Muscle layer of colon (tissue), 2 donors: ENCODE measurements around the gene ABHD8.

ENCODE experiments used
- H3K27ac ChIP-seq: one replicate; pipeline ENCODE4 v1.7.0; 2013; ENCODE audit warnings: low read depth, mild to moderate bottlenecking, low read length, moderate library complexity
- H3K27me3 ChIP-seq, 2 donors: one replicate each; pipeline ENCODE4 v1.7.0; 2013; ENCODE audit warnings: low read length in 2 of 2, mild to moderate bottlenecking in 2 of 2; ENCODE audit not compliant: insufficient read depth in 2 of 2, control insufficient read depth in 1 of 2
- H3K36me3 ChIP-seq: one replicate; pipeline ENCODE4 v1.7.0; 2013; ENCODE audit warnings: mild to moderate bottlenecking, low read length; ENCODE audit not compliant: insufficient read depth
- H3K4me1 ChIP-seq: one replicate; pipeline ENCODE4 v1.7.0; 2013; ENCODE audit warnings: mild to moderate bottlenecking, low read length; ENCODE audit not compliant: insufficient read depth
- H3K4me3 ChIP-seq, 2 donors: one replicate each; pipeline ENCODE4 v1.7.0; 2013; ENCODE audit warnings: low read length in 2 of 2, low read depth in 1 of 2, mild to moderate bottlenecking in 1 of 2, moderate library complexity in 1 of 2
- H3K9ac ChIP-seq: one replicate; pipeline ENCODE4 v1.7.0; 2013; ENCODE audit warnings: low read length
- H3K9me3 ChIP-seq: one replicate; pipeline ENCODE4 v1.7.0; 2013; ENCODE audit warnings: mild to moderate bottlenecking, low read length
- donor health status: abdominal sarcoma.
- donor health status: Adenocarcinoma of cecum.

ABHD8 gene

GRCh38 chr19:17324357-17325114 lies 21.3 kb upstream of the ABHD8 start:
- Histone ChIP-seq H3K4me3 (no peak overlapping the region), H3K9ac (no peak overlapping the region), H3K27me3 (peaks cover 0 to 13% of the 10 kb centered on the region in 2 donors), H3K27ac (no peak overlapping the region), H3K36me3 (peaks cover 13% of the 10 kb centered on the region), H3K9me3 (no peaks in the 10 kb centered on the region), H3K4me1 (no peaks in the 10 kb centered on the region)

- no peaks in the 10 kb centered on the region for H3K9me3 ChIP-seq
- peaks cover 0 to 7% of the 10 kb centered on the region in 2 donors for H3K27me3 ChIP-seq
- no peak overlapping the region for H3K4me3 ChIP-seq
- no peak overlapping the region for H3K27ac ChIP-seq
- H3K36me3 ChIP-seq = peaks cover 13% of the 10 kb centered on the region
- no peak overlapping the region for H3K9ac ChIP-seq
- H3K4me1 ChIP-seq = no peaks in the 10 kb centered on the region
Observed at GRCh38 chr19:17323964-17324332, 20.7 kb upstream of the ABHD8 start.

- Histone ChIP-seq H3K36me3 (peaks cover 13% of the 10 kb centered on the region), H3K4me3 (no peak overlapping the region), H3K9ac (no peak overlapping the region), H3K27me3 (peaks cover 0 to 4% of the 10 kb centered on the region in 2 donors), H3K9me3 (no peaks in the 10 kb centered on the region), H3K4me1 (no peaks in the 10 kb centered on the region), H3K27ac (no peak overlapping the region)
Observed at GRCh38 chr19:17323300-17323963, 20.2 kb upstream of the ABHD8 start.

DNA sequence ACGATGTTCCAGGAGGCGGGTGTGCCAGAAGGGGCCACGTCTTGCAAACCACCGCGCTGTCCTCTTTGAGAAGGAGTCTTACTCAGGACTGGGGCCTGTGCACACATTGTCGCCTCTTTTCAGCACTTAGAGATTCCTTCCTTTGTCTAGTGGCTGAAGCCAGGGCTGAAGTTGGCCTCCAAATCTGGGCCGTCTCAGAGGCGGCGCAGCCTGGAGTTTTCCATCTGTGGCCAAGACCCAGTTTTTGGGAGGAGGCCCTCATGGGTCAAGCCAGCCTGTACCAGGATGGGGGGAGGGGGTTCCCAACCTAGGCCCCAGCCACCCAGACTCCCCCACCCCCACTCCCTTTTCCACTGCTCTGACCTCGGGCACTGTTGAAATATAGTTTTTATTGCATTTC lies 19.6 kb upstream of the ABHD8 start:
- Histone ChIP-seq H3K27ac (no peak overlapping the region), H3K4me3 (no peak overlapping the region), H3K36me3 (peaks cover 13% of the 10 kb centered on the region), H3K9me3 (no peaks in the 10 kb centered on the region), H3K4me1 (no peaks in the 10 kb centered on the region), H3K9ac (no peak overlapping the region), H3K27me3 (peaks cover 0 to 4% of the 10 kb centered on the region in 2 donors)

DNA sequence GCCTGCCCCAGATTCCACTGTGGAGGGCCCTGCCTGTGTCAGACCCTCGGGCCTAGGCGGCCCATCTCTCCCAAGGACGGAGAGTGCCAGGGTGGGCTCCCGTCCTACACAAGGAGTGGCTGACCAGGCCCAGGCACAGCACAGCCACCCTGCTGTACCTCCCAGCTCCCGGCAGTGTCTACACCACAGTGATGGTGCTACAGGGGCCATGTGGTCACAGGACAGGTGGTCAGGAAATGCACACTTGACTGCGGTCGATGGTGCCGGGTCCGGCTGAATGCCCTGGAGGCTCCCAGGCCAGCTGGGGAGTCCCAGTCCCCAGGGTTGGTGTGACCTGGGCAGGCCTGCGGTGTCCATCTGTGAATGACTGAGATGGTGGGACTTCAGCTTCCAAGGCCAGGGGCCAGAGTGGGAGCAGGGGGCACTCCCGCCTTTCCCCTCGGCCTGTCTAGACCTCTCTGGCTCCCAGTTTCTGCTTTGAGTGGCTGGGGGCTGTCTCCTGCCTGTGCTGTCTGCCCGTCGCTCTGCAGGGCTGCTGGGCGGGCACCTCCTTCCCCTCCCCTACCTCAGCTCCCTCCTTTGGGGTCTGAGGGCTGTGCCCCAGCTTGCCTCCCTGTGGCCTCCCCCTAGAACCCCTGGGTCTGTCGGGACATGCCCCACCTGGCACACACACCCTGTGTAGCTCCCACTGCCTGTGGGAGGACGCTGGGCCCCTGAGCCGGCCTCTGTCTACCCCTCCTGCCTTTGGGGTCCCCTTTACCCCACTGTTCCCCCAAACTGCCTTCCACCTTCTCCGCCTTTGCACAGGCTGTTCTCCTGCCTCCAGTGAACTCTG lies 18.6 kb upstream of the ABHD8 start:
- H3K9ac ChIP-seq = no peak overlapping the region
- H3K4me1 ChIP-seq = no peaks in the 10 kb centered on the region
- H3K4me3 ChIP-seq = no peak overlapping the region
- H3K27ac ChIP-seq = no peak overlapping the region
- peaks cover 13% of the 10 kb centered on the region for H3K36me3 ChIP-seq
- peaks cover 0 to 4% of the 10 kb centered on the region in 2 donors for H3K27me3 ChIP-seq
- H3K9me3 ChIP-seq = no peaks in the 10 kb centered on the region

DNA sequence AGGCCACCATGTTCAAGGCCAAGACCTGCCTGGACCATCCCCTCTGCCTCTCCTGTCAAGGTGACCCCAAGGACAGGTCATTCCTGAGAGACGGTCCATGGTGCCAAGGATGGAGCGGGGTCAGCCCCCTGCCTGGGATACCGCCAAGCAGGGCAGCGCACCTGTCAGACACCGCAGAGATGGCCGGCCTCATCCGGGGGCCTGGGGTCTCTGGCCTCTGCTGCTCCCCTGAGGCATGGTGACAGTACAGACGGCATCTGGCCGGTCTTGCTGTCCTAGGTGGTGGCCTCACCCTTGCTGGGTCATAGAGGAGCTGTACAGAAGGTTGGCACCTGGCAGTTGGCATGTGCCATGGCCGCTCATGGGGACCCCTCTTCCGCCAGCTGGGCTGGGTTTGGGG lies 17.2 kb upstream of the ABHD8 start:
- no peak overlapping the region for H3K9ac ChIP-seq
- no peak overlapping the region for H3K4me3 ChIP-seq
- peaks cover 19% of the 10 kb centered on the region for H3K36me3 ChIP-seq
- no peaks in the 10 kb centered on the region for H3K4me1 ChIP-seq
- no peaks in the 10 kb centered on the region for H3K9me3 ChIP-seq
- H3K27me3 ChIP-seq = peaks cover 0 to 4% of the 10 kb centered on the region in 2 donors
- no peak overlapping the region for H3K27ac ChIP-seq

GRCh38 chr19:17319473-17320238 lies 16.4 kb upstream of the ABHD8 start:
- Histone ChIP-seq H3K36me3 (peaks cover 20% of the 10 kb centered on the region), H3K27ac (no peak overlapping the region), H3K4me1 (no peaks in the 10 kb centered on the region), H3K4me3 (no peak overlapping the region), H3K9ac (no peak overlapping the region), H3K9me3 (no peaks in the 10 kb centered on the region), H3K27me3 (peaks cover 0 to 4% of the 10 kb centered on the region in 2 donors)

- Histone ChIP-seq H3K4me3 (no peak overlapping the region), H3K4me1 (no peaks in the 10 kb centered on the region), H3K27ac (no peak overlapping the region), H3K36me3 (peaks cover 27% of the 10 kb centered on the region), H3K9ac (no peak overlapping the region), H3K27me3 (peaks cover 0 to 4% of the 10 kb centered on the region in 2 donors), H3K9me3 (no peaks in the 10 kb centered on the region)
Observed at GRCh38 chr19:17318966-17319365, 15.7 kb upstream of the ABHD8 start.

DNA sequence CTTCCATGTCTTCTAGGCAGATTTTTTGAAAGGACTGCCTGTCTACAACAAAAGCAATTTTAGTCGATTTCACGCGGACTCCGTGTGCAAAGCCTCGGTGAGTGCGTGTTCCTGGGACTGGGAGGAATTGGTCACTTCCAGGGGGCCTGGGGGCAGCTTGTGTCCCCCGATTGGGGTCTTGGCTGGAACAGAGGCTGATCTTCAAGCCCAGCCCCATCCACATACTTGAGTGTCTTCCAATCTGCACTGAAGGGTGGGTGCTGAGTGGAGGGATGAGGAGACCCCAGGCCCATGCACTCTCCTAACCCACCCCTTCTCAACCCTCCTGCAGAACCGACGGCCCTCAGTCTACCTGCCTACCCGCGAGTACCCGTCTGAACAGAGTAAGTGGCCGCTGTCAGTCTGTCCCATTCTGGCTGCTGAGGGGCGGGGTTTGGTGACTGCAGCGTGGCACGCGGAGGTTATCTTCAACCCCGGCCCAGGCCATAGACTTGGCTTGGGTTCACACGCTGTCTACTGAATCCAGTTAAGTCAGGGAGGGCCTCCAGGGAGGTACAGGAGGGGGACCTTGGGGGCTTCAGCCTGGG lies 10.9 kb upstream of the ABHD8 start:
- Histone ChIP-seq H3K36me3 (peaks cover 19% of the 10 kb centered on the region), H3K4me1 (peaks cover 17% of the 10 kb centered on the region), H3K4me3 (no peak overlapping the region), H3K27me3 (no peaks in the 10 kb centered on the region), H3K27ac (no peak overlapping the region), H3K9ac (no peak overlapping the region), H3K9me3 (no peaks in the 10 kb centered on the region)

- Histone ChIP-seq H3K36me3 (peaks cover 19% of the 10 kb centered on the region), H3K4me3 (no peak overlapping the region), H3K9me3 (no peaks in the 10 kb centered on the region), H3K27ac (no peak overlapping the region), H3K9ac (no peak overlapping the region), H3K27me3 (no peaks in the 10 kb centered on the region), H3K4me1 (peaks cover 20% of the 10 kb centered on the region)
Observed at GRCh38 chr19:17312189-17313113, 9.2 kb upstream of the ABHD8 start.
